HTR-8/SVneo (cell line): ENCODE data around the gene GRIK1.

Experiments used
- DNase-seq: peaks from one replicate; pipeline ENCODE4 v3.0.0; 2011; ENCODE audit warnings: low spot score, mixed read lengths; ENCODE audit not compliant: insufficient read length
- FAIRE-seq: peaks from 2 replicates; lab custom pipeline; 2011; peaks lifted over from hg19 to GRCh38; lab: Jason Lieb, UNC

Gene GRIK1

DNA sequence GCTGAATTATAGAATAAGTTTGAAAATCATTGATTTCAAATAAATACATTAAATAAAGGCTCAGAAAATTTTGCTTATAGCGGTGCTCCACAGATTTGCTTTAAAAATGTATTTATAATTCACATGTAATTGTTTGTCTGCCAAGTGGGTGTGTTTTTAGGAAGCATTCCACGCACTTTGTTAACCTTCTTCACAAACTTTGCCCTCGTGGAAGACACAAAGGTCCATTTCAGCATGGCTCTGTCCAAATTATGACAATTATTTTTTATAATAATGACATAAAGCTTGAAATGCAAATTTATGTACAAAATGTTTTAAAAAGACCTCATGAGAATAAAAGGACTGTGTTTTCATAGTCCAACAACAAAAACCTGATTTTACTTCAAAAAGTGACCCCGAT lies 146.1 kb downstream of the GRIK1 start:
- DNase-seq (no peak), FAIRE-seq (no peak)

DNA sequence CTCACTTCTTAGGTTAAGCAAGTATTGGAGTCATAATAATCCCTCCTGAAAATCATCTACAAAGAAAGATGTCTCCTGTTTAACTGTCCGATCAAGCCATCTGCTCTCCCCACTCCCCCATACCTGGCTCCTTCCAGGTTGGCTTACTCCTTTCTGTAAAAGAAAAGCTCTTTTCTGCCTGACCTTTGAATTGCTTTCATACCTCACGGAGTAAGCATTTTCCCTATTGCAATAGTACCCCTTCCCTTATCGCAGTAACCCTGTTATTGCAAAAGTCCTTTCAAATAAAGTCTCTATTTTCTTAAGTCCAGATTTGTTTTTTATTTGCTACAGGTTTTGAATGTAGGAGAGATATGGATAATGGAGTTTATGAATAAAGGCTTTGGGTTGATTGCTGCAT lies 150.4 kb downstream of the GRIK1 start:
- no peak for DNase-seq
- FAIRE-seq: no peak

DNA sequence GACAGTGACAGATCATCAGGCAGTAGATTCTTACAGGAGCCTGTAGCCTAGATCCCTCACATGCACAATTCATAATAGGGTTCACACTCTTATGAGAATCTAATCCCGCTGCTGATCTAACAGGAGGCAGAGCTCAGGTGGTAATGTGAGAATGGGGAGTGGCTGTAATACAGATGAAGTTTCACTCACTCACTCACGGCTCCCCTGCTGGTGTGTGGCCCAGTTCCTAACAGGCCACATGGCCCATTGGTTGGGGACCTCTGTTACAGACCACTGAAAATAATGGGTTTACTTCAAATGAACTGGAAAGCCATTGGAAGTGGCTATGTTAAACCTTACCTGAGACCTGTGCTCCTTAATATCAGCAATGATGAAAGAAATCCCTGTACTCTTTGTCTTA lies 151.0 kb downstream of the GRIK1 start:
- no peak for FAIRE-seq
- no peak for DNase-seq

DNA sequence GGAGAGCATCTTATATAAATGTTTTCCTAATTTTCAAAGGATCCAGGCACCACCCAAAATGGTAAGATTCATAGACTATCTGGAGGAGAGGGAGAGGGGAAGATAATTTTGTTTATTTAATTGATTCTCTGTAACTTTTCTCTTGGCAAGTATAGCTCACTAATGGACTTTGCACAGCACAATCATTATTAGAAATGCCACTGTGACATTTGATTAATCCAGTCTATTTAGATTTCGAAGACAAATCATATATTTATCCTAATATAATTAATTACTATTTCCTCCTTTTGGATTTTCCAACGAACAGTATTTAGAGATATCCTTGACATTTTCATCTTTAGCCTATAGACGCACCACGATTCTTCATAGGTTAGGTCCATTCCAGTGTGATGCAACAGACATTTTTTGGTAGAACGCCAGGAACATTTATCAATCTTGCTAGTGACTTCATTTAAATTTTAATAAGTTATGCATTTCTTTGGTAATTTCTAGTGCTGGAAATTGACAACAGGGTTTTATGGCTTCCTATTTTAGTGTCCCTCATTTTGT lies 152.4 kb downstream of the GRIK1 start:
- FAIRE-seq: no peak
- no peak for DNase-seq

GRCh38 chr21:29786496-29787360 lies 153.1 kb downstream of the GRIK1 start:
- FAIRE-seq (no peak), DNase-seq (no peak)

GRCh38 chr21:29777160-29777559 lies 162.6 kb downstream of the GRIK1 start:
- FAIRE-seq (no peak), DNase-seq (no peak)

GRCh38 chr21:29775462-29775861 lies 164.3 kb downstream of the GRIK1 start:
- FAIRE-seq: no peak
- DNase-seq: no peak

- FAIRE-seq: no peak
- DNase-seq: no peak
Measured at GRCh38 chr21:29771491-29772066, 168.2 kb downstream of the GRIK1 start.

DNA sequence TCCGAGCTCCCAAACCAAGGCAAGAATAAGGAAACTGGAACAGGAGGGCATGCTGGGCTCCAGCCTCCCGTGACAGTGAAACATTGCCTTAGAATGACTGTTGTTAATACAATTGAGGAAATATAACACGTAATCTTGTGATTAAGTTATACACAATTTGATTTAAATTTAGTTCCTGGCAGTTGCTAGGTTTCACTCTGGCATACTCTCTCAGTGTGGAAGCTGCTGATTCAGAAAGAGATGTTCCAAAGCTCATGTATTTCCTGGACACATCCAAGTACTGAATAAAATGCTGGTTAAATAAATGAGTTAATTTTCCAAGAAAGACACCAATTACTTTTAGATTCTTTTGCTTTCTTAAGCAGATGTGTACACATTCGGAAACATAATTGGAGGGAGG lies 176.1 kb downstream of the GRIK1 start:
- FAIRE-seq (no peak), DNase-seq (no peak)

- FAIRE-seq (no peak), DNase-seq (no peak)
Measured at GRCh38 chr21:29762570-29763082, 177.2 kb downstream of the GRIK1 start.

GRCh38 chr21:29753216-29753615 lies 186.6 kb downstream of the GRIK1 start:
- no peak for DNase-seq
- FAIRE-seq: no peak

- DNase-seq (no peak), FAIRE-seq (no peak)
Measured at GRCh38 chr21:29751473-29752185, 188.2 kb downstream of the GRIK1 start.

DNA sequence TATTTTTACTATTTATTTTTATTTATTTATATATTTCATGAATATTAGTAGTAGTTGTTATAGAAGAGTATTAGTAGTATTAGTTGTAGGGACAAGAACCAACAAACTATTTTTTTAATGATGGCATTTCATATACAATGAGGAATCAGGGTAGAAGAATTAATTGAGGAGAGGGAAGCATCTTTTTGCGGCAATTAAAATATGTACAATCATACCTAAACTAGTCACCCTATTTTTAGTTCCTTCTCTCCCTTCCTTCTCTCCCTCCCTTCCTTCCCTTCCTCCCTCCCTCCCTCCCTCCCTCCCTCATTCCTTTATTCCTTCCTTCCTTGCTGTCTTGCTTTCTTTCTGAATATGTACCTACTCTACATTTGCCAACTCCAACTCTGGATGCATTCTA lies 189.8 kb downstream of the GRIK1 start:
- FAIRE-seq (no peak), DNase-seq (no peak)

DNA sequence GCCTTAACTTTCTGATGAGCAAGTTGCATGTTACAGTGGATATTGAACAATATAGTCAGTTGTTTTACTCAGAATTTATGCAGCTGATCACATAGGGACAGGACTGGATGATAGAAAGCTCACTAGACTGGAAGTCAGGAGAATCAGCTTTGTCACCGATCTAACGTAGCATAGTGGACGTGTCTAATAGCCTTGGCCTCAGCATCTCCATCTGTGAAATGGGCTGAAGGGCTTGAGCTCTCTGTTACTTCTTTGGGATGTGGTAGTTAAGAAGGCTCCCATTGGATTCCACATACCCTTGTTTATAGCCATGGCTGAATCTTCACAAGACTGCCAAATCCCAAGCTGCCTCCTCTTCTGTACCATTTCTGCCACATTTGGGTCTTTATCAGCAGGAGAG lies 190.6 kb downstream of the GRIK1 start:
- no peak for DNase-seq
- no peak for FAIRE-seq

DNA sequence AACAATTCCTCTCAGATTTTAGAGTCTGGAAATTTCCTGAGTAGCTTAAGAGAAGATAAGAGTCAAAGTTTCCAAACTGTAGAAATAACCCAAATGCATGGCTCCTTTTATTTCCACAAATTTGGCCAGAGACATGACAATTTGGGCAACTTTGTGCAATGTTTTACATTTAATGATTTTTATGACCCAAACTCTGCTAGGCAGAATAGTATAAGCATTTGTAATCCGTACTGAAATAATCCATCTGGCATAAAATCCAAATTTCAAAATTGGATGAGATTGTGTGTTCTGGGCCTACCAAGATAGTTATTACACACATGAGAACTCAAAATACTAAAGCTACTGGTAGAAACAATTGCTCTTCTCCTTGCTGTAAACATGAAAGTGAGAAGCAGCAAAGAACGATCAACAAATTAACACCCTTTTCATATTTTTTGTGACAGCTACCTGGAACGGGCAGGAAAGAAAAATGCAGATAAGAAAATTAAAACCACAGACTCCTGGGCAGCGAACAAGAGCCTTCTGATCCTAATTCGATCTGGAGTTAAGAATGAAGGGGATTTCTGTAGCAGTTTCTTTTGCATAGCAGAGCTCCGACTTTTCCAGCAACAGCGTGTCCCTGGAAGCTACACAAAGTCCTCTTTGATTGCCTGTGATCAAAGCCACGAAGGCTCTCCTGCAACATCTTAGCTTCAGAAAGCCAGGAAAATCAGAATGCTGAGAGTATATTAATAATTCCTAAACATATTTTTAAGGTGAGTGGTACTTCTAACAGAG lies 191.2 kb downstream of the GRIK1 start:
- no peak for FAIRE-seq
- DNase-seq: no peak

- DNase-seq: no peak
- no peak for FAIRE-seq
Measured at GRCh38 chr21:29741761-29742160, 198.0 kb downstream of the GRIK1 start.

- no peak for DNase-seq
- no peak for FAIRE-seq
Measured at GRCh38 chr21:29739176-29739575, 200.6 kb downstream of the GRIK1 start.

GRCh38 chr21:29738730-29739129 lies 201.1 kb downstream of the GRIK1 start:
- DNase-seq (no peak), FAIRE-seq (no peak)

- no peak for FAIRE-seq
- DNase-seq: no peak
Measured at GRCh38 chr21:29737186-29737585, 202.6 kb downstream of the GRIK1 start.

DNA sequence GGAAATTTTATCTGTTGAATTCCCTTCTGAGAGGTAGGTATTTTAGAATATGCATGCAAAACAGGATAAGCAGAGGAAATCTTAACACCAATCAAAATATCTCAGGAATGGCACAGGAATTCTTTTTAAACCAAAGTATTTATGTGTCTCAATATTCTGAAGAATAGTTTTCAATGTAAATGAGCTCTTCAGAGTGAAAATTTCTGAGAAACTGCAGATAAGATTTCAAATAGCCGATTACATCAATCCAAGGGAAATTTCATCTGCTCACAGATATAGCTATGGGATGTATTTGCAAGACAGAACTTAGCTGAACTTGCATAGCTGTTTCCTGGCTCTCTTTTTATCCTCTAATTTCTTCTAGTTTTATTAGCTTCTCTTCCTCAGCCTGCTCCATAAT lies 209.5 kb downstream of the GRIK1 start:
- DNase-seq: no peak
- FAIRE-seq: no peak
